ENCODE measurements around the gene GREB1L.

GREB1L gene

DNA sequence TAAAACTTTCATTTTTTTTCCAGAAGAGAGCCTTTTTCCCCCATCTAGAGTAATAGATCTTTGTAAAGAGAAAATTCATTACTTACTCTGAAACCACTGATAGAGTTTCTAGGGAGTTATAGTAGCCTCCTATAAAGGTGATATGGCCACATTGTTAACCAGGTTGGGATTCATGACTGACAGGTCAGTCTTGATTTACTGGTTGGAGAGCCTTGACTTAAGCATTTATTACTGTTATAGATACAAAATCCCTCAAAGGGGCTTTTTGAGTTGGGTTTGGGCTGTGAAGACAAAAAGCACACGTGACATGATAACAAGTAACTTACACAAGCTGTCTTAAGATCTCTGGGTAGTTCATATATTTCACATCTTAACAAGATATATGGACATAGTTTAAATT lies 141.0 kb downstream of the GREB1L start:
- no peak for DNase-seq

DNA sequence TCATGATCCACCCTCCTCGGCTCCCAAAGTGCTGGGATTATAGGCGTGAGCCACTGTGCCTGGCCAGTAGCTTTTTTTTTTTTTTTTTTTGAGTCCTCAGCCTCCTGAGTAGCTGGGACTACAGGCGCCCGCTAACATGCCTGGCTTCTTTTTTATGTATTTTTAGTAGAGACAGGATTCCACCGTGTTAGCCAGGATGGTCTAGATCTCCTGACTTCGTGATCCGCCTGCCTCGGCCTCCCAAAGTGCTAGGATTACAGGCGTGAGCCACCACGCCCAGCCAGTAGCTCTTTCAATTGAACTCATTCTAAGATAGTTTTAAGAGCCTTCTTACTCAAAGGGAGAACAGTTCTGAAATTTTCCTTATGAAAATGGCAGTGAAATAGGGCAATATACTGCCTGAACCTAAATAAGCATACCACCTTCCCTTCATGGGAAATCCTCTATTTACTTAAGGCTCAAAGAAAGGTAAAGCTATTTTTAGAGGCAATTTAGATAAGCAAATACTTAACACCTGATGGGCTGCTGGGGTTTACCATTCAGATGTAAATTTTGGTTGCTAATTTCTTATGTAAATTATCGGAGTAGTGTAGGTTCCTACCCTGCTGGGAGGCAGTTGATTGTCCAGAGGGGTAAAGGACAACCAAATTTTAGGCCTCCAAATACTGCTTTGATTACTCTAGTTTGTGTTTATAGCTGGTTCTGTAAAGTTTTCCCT lies 144.7 kb downstream of the GREB1L start:
- DNase-seq: no peak

DNA sequence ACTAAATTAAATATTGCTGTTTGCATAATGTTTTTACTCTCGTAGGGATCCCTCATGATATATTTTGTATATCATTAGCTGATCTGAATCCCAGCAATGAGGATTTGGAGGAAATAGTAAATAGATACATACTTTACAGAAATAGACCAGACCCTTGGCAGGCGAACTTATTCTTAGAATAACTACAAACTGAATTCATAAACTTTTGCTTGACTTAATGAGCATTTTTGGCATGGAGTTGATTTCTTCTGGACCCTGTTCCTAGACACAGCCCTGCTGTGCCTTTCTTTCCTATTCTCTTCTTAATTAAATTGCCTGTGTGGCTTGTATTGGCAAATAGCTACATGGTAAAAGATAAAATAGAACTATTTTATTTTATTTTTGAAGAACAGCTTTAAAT lies 145.9 kb downstream of the GREB1L start:
- DNase-seq: no peak

DNA sequence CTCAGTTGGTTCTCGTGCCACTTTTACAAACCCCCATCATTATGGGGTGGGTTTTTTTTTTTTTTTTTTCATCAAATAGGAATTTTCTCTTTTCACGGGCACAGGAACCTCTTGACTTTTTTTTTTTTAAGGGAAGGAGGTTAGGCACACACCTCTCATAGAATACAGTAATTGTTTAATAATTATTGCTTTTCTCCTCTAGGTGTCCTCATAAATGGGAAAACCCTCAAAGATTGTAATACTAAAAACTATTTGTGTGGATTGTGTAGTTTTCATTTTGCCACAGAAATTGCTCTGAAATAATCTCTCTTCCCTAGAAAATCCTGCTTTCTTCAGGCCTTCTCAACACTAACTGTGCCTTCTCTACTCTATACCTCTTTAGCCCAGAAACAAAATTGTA lies 147.3 kb downstream of the GREB1L start:
- DNase-seq: no peak

DNA sequence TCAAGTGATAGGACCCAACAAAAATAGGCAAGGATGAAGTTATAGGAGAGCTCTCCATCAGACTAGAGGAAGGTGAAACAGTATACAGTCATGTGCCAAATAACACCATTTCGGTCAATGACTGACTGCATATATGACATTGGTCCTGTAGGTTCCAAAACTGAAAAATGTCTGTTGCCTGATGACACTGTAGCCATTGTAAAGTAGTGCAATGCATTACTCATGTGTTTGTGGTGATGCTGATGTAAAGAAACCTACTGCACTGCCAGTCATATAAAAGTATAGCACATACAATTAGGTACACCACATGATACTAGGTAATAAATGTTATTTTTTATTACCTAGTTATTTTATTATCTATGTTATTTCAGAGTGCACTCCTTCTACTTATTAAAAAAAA lies 147.9 kb downstream of the GREB1L start:
- DNase-seq: no peak

DNA sequence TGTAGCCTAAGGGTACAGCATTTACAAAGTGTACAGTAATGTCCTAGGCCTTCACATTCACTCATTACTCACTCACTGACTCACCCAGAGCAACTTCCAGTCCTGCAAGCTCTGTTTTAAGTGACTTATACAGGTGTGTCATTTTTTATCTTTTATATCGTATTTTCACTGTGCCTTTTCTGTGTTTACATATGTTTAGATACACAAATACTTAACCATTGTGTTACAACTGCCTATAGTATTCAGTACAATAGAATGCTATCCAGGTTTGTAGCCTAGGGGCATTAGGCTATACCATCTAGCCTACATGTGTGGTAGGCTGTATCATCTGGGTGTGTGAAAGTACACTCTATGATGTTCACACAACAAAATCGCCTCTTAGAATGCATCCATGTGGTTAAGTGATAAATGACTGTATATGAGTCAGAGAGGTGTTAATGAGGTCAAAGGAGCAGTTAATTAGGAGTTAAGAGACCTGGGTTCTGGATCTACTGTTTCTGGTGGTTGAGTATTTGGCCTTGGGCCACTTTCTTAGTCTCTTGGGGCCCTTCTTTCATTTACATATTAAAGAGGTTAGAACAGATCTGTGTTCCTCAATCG lies 149.1 kb downstream of the GREB1L start:
- DNase-seq: no peak

DNA sequence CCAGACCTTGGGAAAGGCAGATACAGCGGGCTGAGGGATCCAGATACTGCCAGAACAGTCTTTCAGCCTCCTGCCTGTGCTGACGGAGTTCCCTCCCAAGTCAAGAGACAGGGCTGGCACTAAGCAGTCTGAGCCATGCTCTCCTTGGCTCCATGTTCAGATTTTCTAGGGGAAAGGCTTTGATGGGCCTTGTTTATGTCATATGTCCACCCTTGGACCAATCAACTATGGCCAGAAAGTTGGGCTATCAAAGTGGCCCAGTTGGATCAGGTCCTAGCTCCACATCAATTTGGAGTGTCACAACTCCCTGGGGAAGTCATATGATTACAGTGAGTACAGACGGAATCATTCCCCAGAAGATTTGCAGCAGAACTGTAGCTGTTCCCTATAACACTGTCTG lies 152.0 kb downstream of the GREB1L start:
- no peak for DNase-seq

DNA sequence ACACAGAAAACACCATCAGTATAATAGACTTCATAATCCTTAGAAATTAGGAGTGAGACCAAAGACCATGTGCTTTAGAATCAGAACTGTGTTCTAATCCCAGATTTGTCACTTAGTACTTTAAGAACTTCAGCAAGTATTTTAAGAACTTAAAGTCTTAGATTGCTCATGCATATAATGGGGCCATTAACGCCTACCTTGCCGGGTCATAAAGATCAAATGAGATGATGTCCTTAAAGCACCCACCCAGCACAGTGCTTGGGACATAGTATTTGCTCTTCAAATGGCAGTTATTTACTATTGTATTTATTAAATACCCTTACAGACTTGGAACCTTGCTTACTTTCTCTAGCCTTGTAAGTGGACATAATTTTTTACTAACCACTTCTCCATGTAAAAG lies 156.1 kb downstream of the GREB1L start:
- no peak for DNase-seq

DNA sequence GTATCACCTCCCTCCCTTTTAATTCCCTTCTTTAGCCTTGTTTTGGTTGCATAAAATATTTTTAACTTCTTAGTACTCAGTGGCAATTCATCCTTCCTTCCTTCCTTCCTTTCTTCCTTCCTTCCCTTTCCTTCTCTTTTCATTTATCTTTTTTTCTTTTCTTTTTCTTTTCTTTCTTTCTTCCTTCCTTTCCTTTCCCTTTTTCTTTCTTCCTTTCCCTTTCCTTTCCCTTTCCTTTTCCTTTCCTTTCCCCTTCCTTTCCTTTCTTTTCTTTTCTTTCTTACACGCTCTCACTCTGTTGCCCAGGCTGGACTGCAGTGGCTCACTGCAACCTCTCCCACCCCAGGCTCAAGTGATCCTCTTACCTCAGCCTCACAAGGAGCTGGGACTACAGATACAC lies 160.2 kb downstream of the GREB1L start:
- no peak for DNase-seq

DNA sequence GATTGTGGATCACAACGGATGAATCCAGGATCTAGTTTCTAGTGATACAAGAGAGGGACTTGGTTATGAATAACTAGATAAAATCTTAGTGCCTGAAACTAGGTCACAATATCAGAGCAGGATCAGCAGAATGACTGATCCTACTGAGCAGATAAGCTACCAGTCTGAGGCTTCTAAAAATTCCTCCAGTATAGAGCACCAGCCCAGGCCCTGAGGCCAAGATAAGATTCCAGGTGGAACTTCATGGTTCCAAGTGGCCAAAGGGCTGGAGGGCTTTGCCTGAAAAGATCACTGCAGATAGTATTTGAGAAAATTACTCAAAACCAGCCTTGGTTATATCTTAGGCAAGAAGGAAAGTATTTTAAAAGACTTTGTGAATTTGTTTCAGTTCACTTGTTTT lies 162.4 kb downstream of the GREB1L start:
- DNase-seq: no peak

DNA sequence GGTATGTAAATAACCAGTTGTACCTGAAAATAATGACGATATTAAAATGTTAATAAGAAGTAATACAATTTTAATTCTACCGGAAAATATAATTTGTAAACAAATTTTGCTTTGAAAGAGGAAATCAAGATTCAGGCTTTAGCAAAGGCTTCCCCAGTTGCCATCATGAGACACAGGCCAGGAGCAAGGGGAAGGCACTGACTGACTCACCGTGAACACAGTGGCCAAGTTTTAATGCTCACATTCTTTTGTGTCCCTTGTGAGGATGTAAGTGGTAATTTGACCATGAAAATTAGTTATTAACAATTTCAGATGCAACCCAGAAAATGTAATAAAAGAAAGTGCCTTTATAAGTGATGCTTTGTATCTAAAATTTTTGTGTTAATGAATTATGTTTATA lies 164.1 kb downstream of the GREB1L start:
- DNase-seq: no peak

DNA sequence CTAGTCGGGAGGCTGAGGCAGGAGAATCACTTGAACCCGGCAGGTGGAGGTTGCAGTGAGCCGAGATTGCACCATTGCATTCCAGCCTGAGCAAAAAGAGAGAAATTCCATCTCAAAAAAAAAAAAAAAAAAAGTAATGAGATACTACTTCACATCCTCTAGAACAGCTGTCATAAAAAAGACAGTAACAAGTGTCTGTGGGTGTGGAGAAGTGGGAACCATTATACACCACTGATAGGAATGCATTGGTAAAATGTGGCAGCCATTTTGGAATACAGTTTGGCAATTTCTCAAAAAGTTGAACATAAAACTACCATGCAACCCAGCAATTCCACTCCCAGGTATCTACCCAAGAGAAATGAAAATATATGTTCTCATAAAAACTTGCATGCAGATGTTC lies 166.6 kb downstream of the GREB1L start:
- no peak for DNase-seq

DNA sequence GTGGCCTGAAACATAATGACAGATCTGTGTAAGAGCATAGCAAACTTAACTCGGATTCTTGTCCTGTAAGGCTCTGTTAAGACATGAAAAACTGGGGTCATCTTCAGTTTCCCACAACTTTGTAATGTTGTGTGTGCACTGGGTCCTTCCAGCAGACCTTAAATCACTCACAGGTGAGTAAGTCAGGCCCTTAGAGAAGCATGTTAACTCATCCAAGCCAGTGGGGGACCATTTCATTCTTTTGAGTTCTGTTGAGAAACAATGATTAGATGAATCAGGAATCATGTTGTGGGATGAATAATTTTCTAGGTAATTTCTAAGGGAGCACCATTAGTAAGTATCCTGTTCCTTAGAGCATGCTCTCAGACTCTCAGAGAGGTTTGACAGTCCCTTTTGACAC lies 191.4 kb downstream of the GREB1L start:
- no peak for DNase-seq

DNA sequence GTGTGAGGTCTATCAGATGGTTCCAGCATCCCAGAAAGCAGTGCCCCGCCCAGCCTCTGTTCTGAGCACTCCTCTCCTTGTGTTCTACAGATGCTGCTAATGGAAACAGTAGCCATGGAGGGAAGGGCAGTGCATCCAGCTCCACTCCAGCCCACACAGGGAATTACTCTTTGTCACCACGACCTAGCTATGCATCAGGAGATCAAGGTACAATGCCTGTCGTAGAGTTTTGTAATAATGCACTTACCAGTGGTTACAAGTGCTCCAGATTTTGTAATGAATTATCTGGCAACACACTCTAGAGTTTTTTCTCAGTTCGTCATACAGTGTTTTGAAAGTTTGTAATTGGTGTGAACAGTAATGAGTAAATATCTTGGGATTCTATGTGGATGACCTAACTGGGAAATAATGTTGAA lies 197.4 kb downstream of the GREB1L start:
- no peak for DNase-seq

DNA sequence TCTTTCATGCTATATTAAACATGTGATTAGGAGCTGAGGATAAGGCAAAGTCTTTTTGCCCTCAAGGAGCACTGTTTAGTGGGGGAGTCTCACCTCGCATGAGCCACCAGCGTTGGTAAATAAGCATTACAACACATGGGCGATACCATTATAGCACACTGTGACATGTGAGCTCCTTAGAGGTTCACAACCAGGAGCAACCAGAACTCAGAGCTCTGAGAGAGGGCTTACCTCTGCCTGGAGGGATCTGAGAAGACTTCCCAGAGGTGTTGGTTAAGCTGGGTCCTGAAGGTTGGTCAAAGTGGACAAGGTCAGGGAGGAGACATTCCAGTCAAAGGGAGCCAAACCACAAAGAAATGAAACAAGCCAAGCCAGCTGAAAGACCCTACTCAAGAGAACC lies 199.6 kb downstream of the GREB1L start:
- DNase-seq: no peak

DNA sequence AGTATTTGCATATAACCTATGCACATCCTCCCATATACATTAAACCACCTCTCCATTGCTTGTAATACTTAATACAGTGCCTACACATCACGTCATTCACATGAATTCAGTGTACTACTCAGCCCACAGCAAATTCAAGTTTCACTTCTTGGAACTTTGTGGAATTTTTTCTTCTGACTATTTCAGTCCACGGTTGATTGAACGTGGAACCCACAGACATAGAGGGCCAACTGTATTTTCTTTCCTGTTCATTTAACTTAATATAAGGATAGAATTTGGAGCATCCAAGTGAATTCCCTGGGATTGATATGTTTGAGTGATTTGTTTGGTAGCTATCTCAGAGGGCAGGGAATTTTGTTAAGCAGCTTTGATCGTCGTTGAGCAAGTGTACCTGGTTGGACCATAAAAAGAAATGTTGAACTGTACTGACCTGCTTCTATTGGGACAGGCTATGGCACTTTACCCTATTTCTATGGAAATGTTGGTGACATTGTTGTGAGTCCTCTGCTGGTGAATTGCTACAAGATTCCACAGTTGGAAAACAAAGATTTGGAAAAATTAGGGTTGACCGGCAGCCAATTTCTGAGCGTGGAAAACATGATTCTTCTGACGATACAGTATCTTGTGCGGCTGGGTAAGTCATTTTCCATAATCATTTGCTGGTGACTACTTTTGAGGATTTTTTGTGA lies 201.9 kb downstream of the GREB1L start:
- DNase-seq: no peak

DNA sequence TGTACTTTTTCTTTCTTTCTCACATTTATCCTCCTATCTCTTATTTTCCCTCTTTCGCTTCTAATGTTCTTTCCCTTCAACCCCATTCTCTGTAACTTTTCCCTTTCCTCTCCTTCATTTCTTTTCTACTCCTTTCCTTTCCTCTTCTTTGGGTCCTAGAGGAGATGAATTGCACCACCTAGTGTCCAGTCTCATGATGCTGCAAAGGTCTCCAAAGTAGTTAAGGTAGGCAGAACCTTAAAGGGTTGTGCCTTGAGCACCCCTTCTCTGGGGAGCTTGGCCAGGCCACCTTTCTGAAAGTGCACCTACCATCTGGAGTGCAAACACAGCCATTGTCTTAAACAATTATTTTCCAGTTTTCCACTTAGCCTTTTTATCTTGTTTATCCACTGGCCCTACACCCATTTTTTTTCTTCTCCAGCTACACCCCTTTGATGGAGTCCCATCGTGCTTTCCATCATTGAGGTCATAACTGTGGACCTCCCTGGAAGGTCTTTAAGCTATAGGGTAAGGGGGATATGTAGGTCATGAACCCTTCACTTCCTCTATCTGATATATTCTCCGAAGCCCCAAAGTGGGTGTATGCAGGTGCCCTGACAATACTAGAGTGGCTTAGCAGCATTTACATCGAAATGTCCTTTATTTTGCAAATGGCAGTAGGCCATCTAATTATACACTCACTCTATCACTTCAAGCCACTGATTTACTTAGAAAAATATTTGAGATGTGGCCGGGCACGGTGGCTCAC lies 202.6 kb downstream of the GREB1L start:
- no peak for DNase-seq

DNA sequence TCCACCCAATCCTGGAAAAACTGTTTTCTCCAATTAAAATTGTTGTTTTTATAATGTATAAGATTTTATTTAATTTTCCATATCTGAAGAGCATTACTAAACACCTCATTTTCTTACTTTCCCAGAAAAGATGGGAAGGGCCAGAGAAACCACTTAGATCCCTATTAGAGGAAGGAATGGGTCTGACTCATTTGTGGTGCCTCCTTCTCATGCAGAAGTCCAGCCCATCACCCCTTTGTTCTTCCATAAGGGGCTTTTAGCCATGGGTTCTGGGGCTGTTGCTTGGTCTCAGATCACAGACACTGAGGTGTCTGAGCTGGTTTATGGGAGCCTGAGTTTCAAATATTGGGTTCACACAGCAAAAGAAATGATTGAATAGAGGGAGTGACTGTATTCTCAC lies 206.3 kb downstream of the GREB1L start:
- no peak for DNase-seq

DNA sequence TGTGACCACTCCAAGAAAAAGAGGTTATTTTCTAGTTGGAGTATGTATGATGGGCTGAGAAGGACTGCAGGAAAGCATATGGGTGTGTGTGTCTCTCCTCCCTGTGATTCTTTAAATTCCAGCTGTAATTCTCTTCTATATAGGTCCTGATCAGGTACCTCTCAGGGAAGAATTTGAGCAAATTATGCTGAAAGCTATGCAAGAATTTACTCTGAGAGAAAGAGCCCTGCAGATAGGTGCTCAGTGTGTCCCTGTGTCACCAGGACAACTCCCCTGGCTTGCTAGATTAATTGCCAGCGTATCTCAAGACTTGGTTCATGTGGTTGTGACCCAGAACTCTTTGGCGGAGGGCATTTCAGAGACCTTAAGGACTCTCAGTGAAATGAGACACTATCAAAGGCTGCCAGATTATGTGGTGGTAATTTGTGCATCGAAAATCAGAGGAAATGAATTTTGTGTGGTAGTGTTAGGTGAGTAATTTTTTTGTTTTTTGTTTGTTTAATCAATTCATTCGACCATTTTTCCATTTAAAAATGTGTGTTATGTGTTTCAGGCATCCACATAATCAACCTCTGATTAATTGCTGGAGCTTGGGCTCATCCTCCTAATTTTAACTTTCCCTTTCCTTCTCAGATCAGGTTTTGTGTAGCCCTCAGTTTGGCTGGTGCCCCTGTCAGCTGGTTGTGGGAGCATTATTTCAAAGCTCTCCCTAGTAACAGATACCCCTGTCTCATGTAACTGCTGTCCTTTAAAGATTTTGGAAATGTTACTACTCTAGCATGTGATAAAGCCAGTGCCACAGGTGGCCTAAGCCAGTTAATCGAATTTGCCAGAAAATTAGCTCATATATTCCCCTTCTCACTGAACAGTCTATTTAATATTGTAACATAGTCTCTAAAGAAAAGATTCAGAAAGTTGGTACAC lies 207.6 kb downstream of the GREB1L start:
- no peak for DNase-seq

DNA sequence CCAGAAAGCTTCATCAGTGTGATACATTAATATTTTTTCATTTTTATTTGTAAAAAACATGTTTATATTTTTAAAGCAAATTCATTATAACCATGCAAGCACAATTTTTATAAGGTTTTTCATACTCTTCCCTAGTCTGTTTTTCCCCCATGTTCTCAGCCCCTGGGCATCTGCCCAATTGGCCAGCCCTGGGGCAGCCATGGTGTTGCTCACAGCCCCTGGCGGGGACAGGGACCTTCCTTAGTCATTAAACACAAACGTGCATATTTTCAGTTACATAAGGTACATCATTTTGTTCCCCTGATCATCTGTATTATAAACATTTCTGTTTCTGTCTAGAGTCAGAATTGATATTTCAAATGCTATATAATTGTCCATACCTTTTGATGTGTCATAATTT lies 208.5 kb downstream of the GREB1L start:
- DNase-seq: no peak

DNA sequence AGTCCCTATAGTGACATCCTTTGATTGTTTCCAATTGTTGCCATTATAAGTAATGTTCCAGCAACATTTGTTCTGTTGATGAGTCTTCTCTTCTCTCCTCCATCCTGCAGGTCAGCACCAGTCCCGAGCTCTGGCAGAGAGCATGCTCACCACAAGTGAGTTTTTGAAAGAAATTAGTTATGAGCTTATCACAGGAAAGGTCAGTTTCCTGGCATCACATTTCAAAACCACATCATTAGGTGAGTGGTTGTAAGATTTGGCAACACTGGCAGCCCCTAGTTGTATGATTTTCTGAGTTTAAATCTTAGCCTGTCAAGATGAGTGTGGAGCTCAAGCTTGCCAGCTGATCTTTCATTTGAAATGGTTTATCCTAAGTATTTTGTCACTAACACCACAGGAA lies 208.9 kb downstream of the GREB1L start:
- no peak for DNase-seq

DNA sequence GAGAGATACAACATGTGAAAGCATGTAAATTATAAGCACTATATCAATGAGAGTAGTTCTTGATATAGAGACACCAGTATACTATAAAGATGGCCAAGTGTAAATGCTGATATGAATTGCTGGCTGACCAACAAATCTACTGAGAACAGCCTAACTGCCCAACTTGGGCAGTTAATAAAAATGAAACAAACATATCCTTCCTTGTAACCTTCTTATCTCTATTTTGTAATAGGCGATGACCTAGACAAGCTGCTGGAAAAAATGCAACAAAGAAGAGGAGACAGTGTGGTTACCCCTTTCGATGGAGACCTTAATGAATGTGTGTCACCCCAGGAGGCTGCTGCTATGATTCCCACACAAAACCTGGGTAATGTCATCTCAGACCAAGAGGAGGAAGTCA lies 209.8 kb downstream of the GREB1L start:
- no peak for DNase-seq
